DND-41 (cell line): ENCODE results near the gene ACOT6.
"Not testable (repeated sequence)": the region's sequence is repeated elsewhere in the genome, so short reads cannot be mapped to it uniquely, and the experiment has no call there.

ENCODE experiments used
- CTCF ChIP-seq: IDR thresholded peaks from 2 replicates; pipeline ENCODE4 v1.5.1; 2012; ENCODE audit warnings: borderline replicate concordance, low read length, moderate library complexity, mild to moderate bottlenecking; ENCODE audit not compliant: poor library complexity, severe bottlenecking; ENCODE audit errors: extremely low read depth
- EZH2 ChIP-seq: IDR thresholded peaks from 3 replicates; pipeline ENCODE4 v1.6.1; 2012; ENCODE audit warnings: borderline replicate concordance, low read depth, mild to moderate bottlenecking, moderate library complexity, low read length, inconsistent platforms; ENCODE audit not compliant: severe bottlenecking

DNA sequence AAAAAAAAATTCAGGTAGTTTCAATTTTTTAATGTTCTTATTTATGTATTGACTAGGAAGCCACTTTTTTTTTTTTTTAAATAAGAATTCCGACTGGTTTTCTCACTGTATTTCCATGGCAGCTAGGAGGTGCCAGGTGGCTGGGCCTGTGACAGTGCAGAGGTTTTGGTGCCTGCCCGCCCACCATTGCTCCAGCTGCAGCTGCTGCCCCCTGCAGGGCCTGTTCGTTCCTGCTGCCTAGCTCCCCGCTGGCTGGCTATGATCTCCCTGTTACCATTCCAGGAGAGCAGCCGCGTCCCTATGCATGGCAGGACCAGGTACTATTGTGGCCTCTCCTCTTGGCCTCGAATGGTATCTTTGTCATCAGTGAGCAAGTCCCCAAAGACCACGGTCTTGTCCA is 41.4 kb upstream of the ACOT6 start:
- TF ChIP-seq CTCF = peak; percentile 65
- TF ChIP-seq EZH2 = not testable (repeated sequence)
